ENCODE measurements around the gene FBXL20. TPM values are rescaled to one million over a fixed set of nuclear protein-coding genes. Genes with fewer than 3 reads are reported as not detected.

Gene FBXL20
- total RNA-seq, 1 donor = 16.0 TPM

DNA sequence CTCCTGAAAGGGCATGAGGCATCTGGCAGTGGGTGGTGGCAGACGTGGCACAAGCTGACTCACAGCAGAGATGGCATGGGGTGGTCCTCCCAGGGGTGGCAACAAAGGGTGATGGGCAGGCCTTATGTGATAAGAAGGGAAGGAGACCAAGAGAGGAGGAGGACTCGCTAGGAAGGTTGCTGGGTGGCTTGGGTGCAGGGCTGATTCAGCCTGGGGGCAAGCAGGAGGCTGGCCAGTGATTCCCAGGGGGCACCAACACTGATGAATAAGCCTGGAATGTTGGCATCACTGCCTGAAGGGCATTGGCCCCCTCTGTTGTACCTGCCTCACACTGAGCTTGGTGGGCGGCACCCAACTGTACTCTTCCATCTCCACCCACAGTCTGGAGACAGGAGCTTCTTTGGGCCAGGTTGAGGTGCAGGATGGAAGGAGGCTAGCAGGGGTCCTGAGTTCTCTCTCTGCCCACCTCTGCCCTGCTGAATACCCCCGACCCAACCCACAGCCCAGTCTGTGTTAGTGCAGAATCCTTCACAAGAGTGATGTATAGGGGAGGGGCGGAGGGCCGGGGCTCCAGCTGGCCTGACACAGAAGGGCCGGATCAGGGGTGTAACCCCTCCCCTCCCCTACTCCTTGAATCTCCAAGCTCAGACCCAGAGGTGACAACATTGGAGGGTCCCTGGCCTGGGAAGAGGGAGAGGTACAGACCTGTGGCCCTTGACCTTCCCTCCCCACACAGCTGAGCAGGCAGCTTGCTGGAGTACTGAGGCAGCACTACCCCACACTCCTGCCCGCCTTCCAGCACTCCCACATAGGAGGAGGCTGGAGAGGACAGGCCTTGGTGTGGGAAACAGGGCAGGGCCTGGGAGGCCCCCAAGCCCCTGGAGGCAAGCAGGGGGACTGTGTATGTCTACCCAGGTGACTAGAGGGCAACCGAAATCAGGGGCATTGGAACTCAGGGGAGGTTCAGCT lies 178.3 kb downstream of the FBXL20 start:
- no peak overlapping the region for H3K4me3 ChIP-seq (ENCODE audit: low read depth, low read length)
- TF ChIP-seq, protein P1, sequence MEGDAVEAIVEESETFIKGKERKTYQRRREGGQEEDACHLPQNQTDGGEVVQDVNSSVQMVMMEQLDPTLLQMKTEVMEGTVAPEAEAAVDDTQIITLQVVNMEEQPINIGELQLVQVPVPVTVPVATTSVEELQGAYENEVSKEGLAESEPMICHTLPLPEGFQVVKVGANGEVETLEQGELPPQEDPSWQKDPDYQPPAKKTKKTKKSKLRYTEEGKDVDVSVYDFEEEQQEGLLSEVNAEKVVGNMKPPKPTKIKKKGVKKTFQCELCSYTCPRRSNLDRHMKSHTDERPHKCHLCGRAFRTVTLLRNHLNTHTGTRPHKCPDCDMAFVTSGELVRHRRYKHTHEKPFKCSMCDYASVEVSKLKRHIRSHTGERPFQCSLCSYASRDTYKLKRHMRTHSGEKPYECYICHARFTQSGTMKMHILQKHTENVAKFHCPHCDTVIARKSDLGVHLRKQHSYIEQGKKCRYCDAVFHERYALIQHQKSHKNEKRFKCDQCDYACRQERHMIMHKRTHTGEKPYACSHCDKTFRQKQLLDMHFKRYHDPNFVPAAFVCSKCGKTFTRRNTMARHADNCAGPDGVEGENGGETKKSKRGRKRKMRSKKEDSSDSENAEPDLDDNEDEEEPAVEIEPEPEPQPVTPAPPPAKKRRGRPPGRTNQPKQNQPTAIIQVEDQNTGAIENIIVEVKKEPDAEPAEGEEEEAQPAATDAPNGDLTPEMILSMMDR (IDR thresholded peaks at IDR 0.05; ENCODE audit: insufficient read depth, low read depth, low read length) = no peak
- no peak for DNase-seq (ENCODE audit: low read depth)

DNA sequence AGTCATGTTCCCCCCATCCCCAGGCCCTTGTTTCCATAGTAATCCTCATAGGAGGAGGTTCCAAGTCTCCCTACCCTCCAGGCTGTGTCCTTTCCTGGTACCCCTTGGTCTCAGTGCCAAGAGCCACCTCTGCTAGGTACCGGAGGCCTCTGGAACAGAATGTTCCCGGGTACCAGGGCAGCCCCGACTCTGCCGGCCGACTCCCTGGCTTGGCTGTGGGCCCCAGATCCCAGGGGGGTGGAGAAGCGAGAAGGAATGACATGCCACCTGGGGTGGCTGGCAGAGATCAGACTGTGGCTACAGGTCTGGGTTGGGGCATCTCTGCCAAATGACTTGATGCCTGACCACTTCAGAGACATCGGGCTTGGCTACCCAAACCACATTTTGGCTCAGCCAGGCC lies 179.3 kb downstream of the FBXL20 start:
- TF ChIP-seq, protein P1 (IDR thresholded peaks at IDR 0.05; ENCODE audit: insufficient read depth, low read depth, low read length) = no peak

DNA sequence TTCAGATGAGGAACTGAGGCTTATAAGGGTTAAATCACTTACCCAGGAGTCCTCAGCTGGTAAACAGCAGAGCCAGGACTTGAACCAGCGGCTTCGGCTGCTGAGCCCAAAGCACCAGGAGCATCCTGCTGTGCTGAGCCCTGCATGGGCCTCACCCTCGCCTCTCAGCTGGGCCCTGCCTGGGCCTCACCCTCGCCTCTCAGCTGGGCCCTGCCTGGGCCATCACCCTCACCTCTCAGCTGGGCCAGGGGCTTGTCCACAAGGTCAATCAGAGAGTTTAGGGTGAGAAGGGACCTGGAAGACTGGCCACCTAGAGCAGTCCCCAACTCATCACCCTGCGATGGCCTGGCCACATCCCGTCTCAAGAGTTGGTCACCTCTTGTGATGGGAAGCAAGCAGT lies 179.9 kb downstream of the FBXL20 start:
- DNase-seq (ENCODE audit: low read depth) = no peak
- TF ChIP-seq, protein P1 (IDR thresholded peaks at IDR 0.05; ENCODE audit: insufficient read depth, low read depth, low read length) = no peak
- no peak overlapping the region for H3K4me3 ChIP-seq (ENCODE audit: low read depth, low read length)

More for the DNA sequence above, 179.3 kb downstream of the FBXL20 start:
- no peak for DNase-seq (ENCODE audit: low read depth)
- no peak overlapping the region for H3K4me3 ChIP-seq (ENCODE audit: low read depth, low read length)

DNA sequence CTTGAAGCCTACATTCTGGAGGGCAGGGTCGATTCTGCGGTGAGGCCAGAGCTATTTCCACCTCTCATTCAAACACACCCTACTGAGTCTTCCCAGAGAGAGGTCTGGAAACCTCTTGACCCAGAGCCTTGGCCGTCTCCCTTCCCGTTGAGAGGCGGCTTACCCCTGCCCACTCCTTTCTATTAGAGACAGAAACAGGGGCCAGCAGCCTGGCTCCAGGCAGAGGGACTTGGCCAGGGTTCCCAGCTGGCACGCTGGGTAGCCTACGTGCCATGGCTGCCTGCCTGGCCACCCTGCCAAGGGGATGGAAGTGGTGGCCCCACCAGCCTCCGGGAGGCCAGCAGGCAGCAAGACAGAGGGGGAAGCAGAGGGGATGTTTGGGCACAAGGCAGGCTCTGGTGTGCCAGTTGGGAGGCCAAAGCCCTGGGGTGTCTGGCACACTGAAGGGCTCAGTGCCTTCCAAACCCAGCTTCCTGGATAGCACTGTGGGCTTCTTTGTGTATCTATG lies 181.7 kb downstream of the FBXL20 start:
- TF ChIP-seq, protein P1 (IDR thresholded peaks at IDR 0.05; ENCODE audit: insufficient read depth, low read depth, low read length) = no peak
- no peak for DNase-seq (ENCODE audit: low read depth)
- H3K4me3 ChIP-seq (ENCODE audit: low read depth, low read length) = no peak overlapping the region

DNA sequence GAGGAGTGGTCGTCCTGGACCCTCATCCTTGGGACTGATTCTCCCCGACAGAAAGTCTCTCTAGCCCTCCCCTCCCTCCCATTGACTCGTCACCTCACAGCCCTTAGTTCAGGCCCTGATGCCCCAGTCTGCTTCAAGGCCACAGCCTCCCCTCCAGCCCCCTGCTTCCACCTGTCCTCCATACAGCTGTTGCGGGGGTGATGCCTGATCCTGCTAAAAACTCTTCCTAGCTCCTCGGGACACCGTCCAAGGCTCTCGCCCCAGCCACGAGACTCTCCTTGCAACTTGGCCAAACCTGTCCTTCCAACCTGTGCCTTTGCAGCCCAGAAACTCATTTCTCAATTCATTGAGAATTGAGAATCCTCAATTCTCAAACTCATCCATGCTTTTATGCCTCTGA lies 182.5 kb downstream of the FBXL20 start:
- no peak overlapping the region for H3K4me3 ChIP-seq (ENCODE audit: low read depth, low read length)
- TF ChIP-seq, protein P1 (IDR thresholded peaks at IDR 0.05; ENCODE audit: insufficient read depth, low read depth, low read length) = no peak
- no peak for DNase-seq (ENCODE audit: low read depth)

DNA sequence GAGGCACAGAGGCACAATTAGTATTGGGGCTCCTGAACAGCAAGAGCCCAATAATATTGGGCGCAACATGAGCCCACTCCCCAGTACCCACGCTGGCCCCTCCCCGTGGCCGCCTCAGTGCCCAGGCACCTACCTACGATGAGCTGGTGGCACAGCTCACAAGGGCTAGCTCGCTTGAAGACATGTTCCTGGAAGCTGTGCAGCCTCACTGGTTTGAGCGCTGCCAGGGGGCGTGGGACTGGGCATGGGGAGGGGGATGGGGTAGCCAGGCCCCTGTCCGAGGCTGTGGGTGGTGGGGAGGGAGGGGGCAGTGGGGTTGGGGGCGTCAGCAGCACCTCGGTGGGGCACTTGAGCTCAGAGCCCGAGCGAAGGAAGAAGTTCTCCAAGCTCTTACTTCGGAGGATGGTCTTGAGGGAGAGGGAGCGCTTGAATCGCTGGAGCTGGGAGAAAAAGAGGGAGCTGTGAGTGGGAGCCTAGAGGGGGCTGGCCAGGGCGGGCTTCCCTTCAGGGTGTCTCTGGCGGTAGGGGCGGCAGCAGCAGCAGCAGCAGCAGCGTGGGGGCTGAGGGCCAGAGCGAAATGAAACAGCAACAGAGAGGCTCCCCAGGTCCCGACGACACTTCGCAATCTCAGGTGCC lies 183.6 kb downstream of the FBXL20 start:
- no peak for DNase-seq (ENCODE audit: low read depth)
- no peak overlapping the region for H3K4me3 ChIP-seq (ENCODE audit: low read depth, low read length)
- TF ChIP-seq, protein P1 (IDR thresholded peaks at IDR 0.05; ENCODE audit: insufficient read depth, low read depth, low read length) = no peak

Data from fibroblast of villous mesenchyme (primary cell).